Kidney (tissue), 14 donors: Measurements from ENCODE around the gene TIPARP. TPM values are rescaled to one million over a fixed set of nuclear protein-coding genes. Genes with fewer than 3 reads are reported as not detected.

Experiments
- DNase-seq, 5 donors: peaks; one replicate each; pipeline ENCODE4 v3.0.0-alpha.2; 2013 to 2020
- FAIRE-seq: peaks from 2 replicates; lab custom pipeline; 2012; peaks lifted over from hg19 to GRCh38; lab: Jason Lieb, UNC
- H3K27ac ChIP-seq, 2 donors: one replicate each; pipeline ENCODE4 v1.7.0; 2013; ENCODE audit warnings: low read depth in 2 of 2, low read length in 2 of 2, inconsistent platforms in 1 of 2
- H3K27me3 ChIP-seq: one replicate; pipeline ENCODE4 v1.7.1; 2013; ENCODE audit warnings: low read length, inconsistent platforms; ENCODE audit not compliant: control insufficient read depth, insufficient read depth
- H3K36me3 ChIP-seq, 3 donors: one replicate each; pipeline versions ENCODE4 v1.7.0 to v1.7.1; 2013; ENCODE audit warnings: low read length in 3 of 3, control low read depth in 1 of 3, inconsistent platforms in 1 of 3; ENCODE audit not compliant: insufficient read depth in 3 of 3, control insufficient read depth in 2 of 3
- H3K4me1 ChIP-seq, 3 donors: one replicate each; pipeline versions ENCODE4 v1.7.0 to v1.7.1; 2013; ENCODE audit warnings: low read length in 3 of 3, inconsistent platforms in 1 of 3, low read depth in 1 of 3; ENCODE audit not compliant: control insufficient read depth in 2 of 3, insufficient read depth in 2 of 3
- H3K4me3 ChIP-seq, 3 donors: one replicate each; pipeline versions ENCODE4 v1.7.0 to v1.8.1; 2013; ENCODE audit warnings: low read length in 3 of 3, control low read depth in 1 of 3, inconsistent platforms in 1 of 3
- H3K9ac ChIP-seq, 3 donors: one replicate each; pipeline versions ENCODE4 v1.7.0 to v1.7.1; 2013; ENCODE audit warnings: low read length in 3 of 3, control low read depth in 1 of 3, inconsistent platforms in 1 of 3
- H3K9me3 ChIP-seq, 3 donors: one replicate each; pipeline versions ENCODE4 v1.7.0 to v1.7.1; 2013; ENCODE audit warnings: low read length in 3 of 3, control low read depth in 1 of 3, inconsistent platforms in 1 of 3; ENCODE audit not compliant: control insufficient read depth in 2 of 3, insufficient read depth in 1 of 3
- intact Hi-C: fragments of 100-400 bp; cut with DNase I; formaldehyde crosslinking; loops from one replicate; pipeline ENCODE4 v1.11.1; 2022
- polyA plus RNA-seq: library from polyadenylated mRNA; stranded (reverse); fragments of 350-450 nt; fragmentation: Illumina TruSeq; extraction: RNeasy Lipid Tissue Mini Kit (QIAGEN cat#74804); gene quantifications from one replicate; pipeline ENCODE4 v1.2.3, GENCODE V29; 2014; ENCODE audit warnings: low read depth, low replicate concordance; ENCODE audit not compliant: insufficient read depth
- total RNA-seq: library from RNA; stranded (reverse); fragmentation: NEBNext Ultra II Directional; extraction: Animal tissue kit (Norgen Biotek cat#: 25700); gene quantifications from one replicate; pipeline ENCODE4 v1.2.1, GENCODE V29; 2021
- TF ChIP-seq, protein P1 (sequence below): IDR thresholded peaks from 3 replicates; pipeline ENCODE4 v1.5.1; 2012; ENCODE audit warnings: mild to moderate bottlenecking, moderate library complexity, borderline replicate concordance; ENCODE audit not compliant: insufficient read depth; ENCODE audit errors: extremely low read depth
- donor health status: control.
- donor health status: control.
- donor health status: control.
- donor health status: control.
- donor health status: control.
- donor health status: DM: yes; HTN: yes; CAD: no.
- donor health status: Normal renal cell carcinoma (clear cell type).

TIPARP gene
- total and polyA plus RNA-seq, 2 donors from 2014 or later = 9.5 to 21.8 TPM

DNA sequence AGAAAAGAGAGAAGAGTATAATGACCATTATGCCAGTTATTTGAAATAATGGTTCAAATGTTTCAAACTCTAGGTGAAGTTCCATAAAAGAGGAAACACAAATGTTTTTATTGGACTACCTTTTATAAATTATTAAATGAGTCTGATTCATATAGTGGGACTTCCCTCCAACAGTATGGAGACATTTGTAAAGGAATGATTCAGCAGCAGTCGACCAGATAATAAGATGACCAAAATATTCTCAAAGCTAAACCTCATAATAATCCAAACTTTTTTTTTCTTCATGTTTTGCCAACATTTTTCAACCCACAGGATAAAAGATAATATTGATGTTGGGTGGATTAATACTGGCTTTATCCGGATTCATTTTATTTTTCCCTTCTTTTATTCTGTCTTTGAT, 18.8 kb downstream of the TIPARP start:
- no peaks in the 10 kb centered on the region for H3K27me3 ChIP-seq
- H3K9me3 ChIP-seq = no peaks in the 10 kb centered on the region
- DNase-seq (no peak), FAIRE-seq (peak; percentile 53)
- intact Hi-C loops = no loop called here
- no peak overlapping the region for H3K27ac ChIP-seq
- no peak overlapping the region for H3K4me3 ChIP-seq
- H3K36me3 ChIP-seq = peaks cover 2 to 30% (median 5%) of the 10 kb centered on the region in 3 donors
- H3K9ac ChIP-seq = no peak overlapping the region
- peaks cover 0 to 4% (median 0%) of the 10 kb centered on the region in 3 donors for H3K4me1 ChIP-seq
- TF ChIP-seq, protein P1, sequence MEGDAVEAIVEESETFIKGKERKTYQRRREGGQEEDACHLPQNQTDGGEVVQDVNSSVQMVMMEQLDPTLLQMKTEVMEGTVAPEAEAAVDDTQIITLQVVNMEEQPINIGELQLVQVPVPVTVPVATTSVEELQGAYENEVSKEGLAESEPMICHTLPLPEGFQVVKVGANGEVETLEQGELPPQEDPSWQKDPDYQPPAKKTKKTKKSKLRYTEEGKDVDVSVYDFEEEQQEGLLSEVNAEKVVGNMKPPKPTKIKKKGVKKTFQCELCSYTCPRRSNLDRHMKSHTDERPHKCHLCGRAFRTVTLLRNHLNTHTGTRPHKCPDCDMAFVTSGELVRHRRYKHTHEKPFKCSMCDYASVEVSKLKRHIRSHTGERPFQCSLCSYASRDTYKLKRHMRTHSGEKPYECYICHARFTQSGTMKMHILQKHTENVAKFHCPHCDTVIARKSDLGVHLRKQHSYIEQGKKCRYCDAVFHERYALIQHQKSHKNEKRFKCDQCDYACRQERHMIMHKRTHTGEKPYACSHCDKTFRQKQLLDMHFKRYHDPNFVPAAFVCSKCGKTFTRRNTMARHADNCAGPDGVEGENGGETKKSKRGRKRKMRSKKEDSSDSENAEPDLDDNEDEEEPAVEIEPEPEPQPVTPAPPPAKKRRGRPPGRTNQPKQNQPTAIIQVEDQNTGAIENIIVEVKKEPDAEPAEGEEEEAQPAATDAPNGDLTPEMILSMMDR = no peak

- FAIRE-seq = no peak
- Histone ChIP-seq H3K4me3 (no peak overlapping the region), H3K9ac (no peak overlapping the region), H3K9me3 (no peaks in the 10 kb centered on the region), H3K27ac (no peak overlapping the region), H3K36me3 (peaks cover 2 to 30% (median 5%) of the 10 kb centered on the region in 3 donors), H3K27me3 (no peaks in the 10 kb centered on the region), H3K4me1 (no peaks in the 10 kb centered on the region)
- intact Hi-C loops = no loop called here
- no peak for DNase-seq
- TF ChIP-seq, protein P1 = no peak
Observed at GRCh38 chr3:156694536-156694935, 20.1 kb downstream of the TIPARP start.

DNA sequence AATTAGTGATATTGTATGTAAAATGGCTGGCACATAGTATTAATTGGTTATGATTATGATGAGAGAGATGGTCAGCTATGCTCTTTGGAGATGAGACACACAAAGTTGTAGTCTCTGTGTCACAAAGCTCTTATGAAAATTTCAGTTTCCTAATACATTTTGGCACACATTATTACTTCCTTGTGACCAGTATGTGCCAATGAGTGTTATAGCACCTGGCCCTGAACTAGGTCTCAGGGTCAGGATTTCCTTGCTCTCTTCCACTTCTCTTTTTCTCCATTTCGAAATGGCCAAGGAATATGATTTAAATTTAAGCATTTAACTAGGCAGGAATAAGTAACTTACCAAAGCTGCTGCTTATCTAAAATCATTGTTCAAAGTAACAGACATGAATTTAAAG, 28.0 kb downstream of the TIPARP start:
- no peak overlapping the region for H3K4me3 ChIP-seq
- TF ChIP-seq, protein P1 = no peak
- no peak overlapping the region for H3K9ac ChIP-seq
- peaks cover 0 to 21% (median 7%) of the 10 kb centered on the region in 3 donors for H3K36me3 ChIP-seq
- H3K27me3 ChIP-seq = no peaks in the 10 kb centered on the region
- intact Hi-C loops = no loop called here
- FAIRE-seq (no peak), DNase-seq (no peak)
- H3K4me1 ChIP-seq = no peaks in the 10 kb centered on the region
- H3K9me3 ChIP-seq = no peaks in the 10 kb centered on the region
- no peak overlapping the region for H3K27ac ChIP-seq
